ENCODE data around the gene FBN2.
"Not testable (repeated sequence)": the region's sequence is repeated elsewhere in the genome, so short reads cannot be mapped to it uniquely, and the experiment has no call there.

The FBN2 gene

DNA sequence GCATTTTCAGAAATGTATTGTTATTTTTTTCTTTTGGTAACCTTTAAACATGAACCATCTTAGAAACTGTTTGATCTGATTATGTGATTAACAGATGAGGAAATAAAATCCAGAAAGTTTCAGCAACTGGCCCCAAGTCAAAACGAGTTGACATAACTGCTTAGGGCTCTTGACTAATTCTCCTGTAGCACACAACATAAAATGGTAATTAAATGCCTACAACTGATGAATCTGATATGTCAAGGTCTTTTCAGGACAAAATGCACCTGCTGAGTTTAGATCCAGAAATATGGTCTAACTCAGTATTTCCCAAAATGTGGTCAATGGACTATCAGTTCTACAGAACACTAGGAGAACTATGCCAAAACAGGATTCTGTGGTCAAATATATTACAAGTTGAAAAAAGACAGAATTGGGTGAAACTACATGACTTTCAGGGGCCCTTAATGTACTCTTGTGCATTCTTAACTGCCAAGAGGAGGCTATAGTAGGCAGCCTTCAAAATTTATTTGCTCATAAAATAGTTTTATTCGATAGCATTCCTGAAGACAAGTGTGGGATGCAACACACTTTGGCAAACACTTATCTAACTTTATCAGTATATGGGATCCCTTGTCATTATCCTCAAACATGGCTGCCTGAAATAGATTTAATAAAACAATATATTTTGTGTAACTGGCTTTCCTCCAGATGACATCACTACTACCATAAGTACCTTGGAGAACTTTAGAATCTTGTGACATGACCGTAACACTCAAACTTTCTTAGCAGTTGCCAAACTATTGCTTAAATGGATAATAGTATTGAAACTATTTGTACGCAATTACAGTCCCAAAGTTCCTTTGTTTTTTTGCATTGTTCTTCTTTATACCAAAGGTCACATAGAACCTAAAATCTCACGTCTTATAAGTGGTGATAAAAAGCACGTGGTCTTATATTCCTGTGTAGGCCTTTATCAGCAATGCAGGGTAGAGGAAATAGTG lies 59.4 kb downstream of the FBN2 start:
- no peak for ATAC-seq (ENCODE audit: low read depth)
- peaks cover 1% of the 10 kb centered on the region for H3K9me3 Mint-ChIP-seq
- no peak overlapping the region for H3K27ac Mint-ChIP-seq

GRCh38 chr5:128477944-128478343 lies 60.1 kb downstream of the FBN2 start:
- Mint-ChIP-seq H3K27me3 (no peaks in the 10 kb centered on the region), H3K36me3 (no peaks in the 10 kb centered on the region), H3K27ac (no peak overlapping the region), H3K4me1 (no peaks in the 10 kb centered on the region), H3K4me3 (no peak overlapping the region), H3K9me3 (peaks cover 1% of the 10 kb centered on the region)
- ATAC-seq (ENCODE audit: low read depth) = no peak
- DNase-seq (ENCODE audit: low spot score in 2 of 2) = no peak

More for the DNA sequence above, 59.4 kb downstream of the FBN2 start:
- Mint-ChIP-seq H3K4me3 (no peak overlapping the region), H3K4me1 (no peaks in the 10 kb centered on the region), H3K36me3 (no peaks in the 10 kb centered on the region), H3K27me3 (no peaks in the 10 kb centered on the region)
- DNase-seq (ENCODE audit: low spot score in 2 of 2) = no peak

GRCh38 chr5:128475693-128476092 lies 62.4 kb downstream of the FBN2 start:
- ATAC-seq (ENCODE audit: low read depth) = no peak
- H3K9me3 Mint-ChIP-seq = peaks cover 1% of the 10 kb centered on the region
- H3K4me1 Mint-ChIP-seq = no peaks in the 10 kb centered on the region
- DNase-seq (ENCODE audit: low spot score in 2 of 2) = no peak
- H3K27me3 Mint-ChIP-seq = no peaks in the 10 kb centered on the region
- H3K27ac Mint-ChIP-seq = no peak overlapping the region
- H3K36me3 Mint-ChIP-seq = no peaks in the 10 kb centered on the region
- H3K4me3 Mint-ChIP-seq = no peak overlapping the region

- Mint-ChIP-seq H3K9me3 (peaks cover 4% of the 10 kb centered on the region), H3K36me3 (no peaks in the 10 kb centered on the region), H3K4me3 (no peak overlapping the region), H3K27ac (no peak overlapping the region), H3K4me1 (no peaks in the 10 kb centered on the region), H3K27me3 (no peaks in the 10 kb centered on the region)
- ATAC-seq (ENCODE audit: low read depth) (no peak), DNase-seq (ENCODE audit: low spot score in 2 of 2) (no peak)
Measured at GRCh38 chr5:128472919-128473318, 65.1 kb downstream of the FBN2 start.

GRCh38 chr5:128472036-128472435 lies 66.0 kb downstream of the FBN2 start:
- no peaks in the 10 kb centered on the region for H3K4me1 Mint-ChIP-seq
- peaks cover under 1% of the 10 kb centered on the region for H3K27me3 Mint-ChIP-seq
- no peaks in the 10 kb centered on the region for H3K36me3 Mint-ChIP-seq
- H3K9me3 Mint-ChIP-seq = peaks cover 4% of the 10 kb centered on the region
- H3K4me3 Mint-ChIP-seq = no peak overlapping the region
- ATAC-seq (ENCODE audit: low read depth) (no peak), DNase-seq (ENCODE audit: low spot score in 2 of 2) (no peak)
- no peak overlapping the region for H3K27ac Mint-ChIP-seq

DNA sequence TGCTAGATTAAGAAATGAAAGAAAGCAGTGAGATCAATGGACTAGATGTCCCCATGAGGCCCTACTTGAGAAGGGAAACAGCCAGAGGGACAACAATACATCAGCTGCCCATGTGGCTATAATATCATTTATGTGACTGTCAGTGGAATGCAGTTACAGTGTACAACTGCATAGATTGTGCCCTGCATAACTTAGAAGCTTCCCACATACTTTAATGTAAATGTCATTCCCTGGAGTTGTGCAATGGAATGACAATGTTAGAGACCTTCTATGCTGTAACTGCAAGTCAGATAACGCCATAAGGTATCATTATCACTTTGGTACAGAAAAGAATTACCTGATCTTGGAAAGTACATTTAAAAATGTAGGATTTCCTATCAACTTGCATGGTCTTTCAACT lies 67.4 kb downstream of the FBN2 start:
- Mint-ChIP-seq H3K4me1 (no peaks in the 10 kb centered on the region), H3K9me3 (peaks cover 4% of the 10 kb centered on the region), H3K4me3 (no peak overlapping the region), H3K27me3 (peaks cover 1% of the 10 kb centered on the region), H3K36me3 (no peaks in the 10 kb centered on the region), H3K27ac (no peak overlapping the region)
- DNase-seq (ENCODE audit: low spot score in 2 of 2) = no peak
- no peak for ATAC-seq (ENCODE audit: low read depth)

DNA sequence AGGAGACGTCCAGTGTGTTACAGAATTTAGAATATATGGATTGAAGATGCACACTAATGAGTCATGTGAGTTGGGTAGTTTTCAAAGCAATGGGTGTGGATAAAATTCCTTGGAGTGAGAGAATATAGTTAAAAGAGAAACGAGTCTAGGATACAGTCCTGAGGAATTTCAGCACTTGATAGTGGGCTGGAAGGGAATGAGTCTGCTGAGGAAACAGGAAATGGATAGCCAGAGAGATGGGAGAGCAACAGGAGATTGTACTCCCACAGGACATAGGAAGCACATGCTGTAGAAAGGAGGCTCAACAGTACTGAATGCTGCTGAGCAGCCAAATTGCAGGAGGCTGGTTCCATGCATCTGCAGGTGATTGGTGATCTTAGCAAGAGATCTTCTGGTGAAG lies 68.1 kb downstream of the FBN2 start:
- H3K4me1 Mint-ChIP-seq = no peaks in the 10 kb centered on the region
- peaks cover 1% of the 10 kb centered on the region for H3K27me3 Mint-ChIP-seq
- DNase-seq (ENCODE audit: low spot score in 2 of 2) = no peak
- H3K4me3 Mint-ChIP-seq = no peak overlapping the region
- H3K27ac Mint-ChIP-seq = no peak overlapping the region
- no peak for ATAC-seq (ENCODE audit: low read depth)
- no peaks in the 10 kb centered on the region for H3K36me3 Mint-ChIP-seq
- H3K9me3 Mint-ChIP-seq = peaks cover 3% of the 10 kb centered on the region

DNA sequence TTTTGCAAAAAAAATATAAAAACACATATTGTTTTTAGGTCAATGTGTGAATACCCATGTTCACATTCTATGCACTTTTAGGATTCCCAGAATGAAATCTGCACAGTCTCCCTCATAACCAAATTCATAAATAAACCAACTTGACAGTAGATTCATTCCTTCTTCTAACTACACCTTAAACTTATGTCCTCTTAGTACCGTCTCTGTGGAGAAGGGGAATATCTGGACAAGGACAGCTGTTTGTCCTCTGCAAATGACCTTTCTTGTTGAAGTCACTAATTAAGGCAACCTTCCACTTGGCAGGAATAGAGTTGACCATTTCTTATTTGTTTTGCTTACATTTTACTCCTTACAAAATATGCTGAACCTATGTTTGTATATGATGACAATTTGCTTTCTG lies 71.1 kb downstream of the FBN2 start:
- DNase-seq (ENCODE audit: low spot score in 2 of 2) (no peak), ATAC-seq (ENCODE audit: low read depth) (no peak)
- Mint-ChIP-seq H3K4me3 (no peak overlapping the region), H3K9me3 (peaks cover 3% of the 10 kb centered on the region), H3K27me3 (peaks cover 1% of the 10 kb centered on the region), H3K4me1 (no peaks in the 10 kb centered on the region), H3K36me3 (no peaks in the 10 kb centered on the region), H3K27ac (no peak overlapping the region)

GRCh38 chr5:128466554-128466953 lies 71.5 kb downstream of the FBN2 start:
- DNase-seq (ENCODE audit: low spot score in 2 of 2) = no peak
- ATAC-seq (ENCODE audit: low read depth) = no peak
- Mint-ChIP-seq H3K27ac (no peak overlapping the region), H3K36me3 (no peaks in the 10 kb centered on the region), H3K27me3 (peaks cover 1% of the 10 kb centered on the region), H3K4me1 (no peaks in the 10 kb centered on the region), H3K9me3 (peaks cover 3% of the 10 kb centered on the region), H3K4me3 (no peak overlapping the region)

GRCh38 chr5:128464596-128464995 lies 73.4 kb downstream of the FBN2 start:
- H3K9me3 Mint-ChIP-seq = peaks cover 6% of the 10 kb centered on the region
- no peak overlapping the region for H3K4me3 Mint-ChIP-seq
- DNase-seq (ENCODE audit: low spot score in 2 of 2) (no peak), ATAC-seq (ENCODE audit: low read depth) (no peak)
- peaks cover 1% of the 10 kb centered on the region for H3K27me3 Mint-ChIP-seq
- no peaks in the 10 kb centered on the region for H3K36me3 Mint-ChIP-seq
- no peaks in the 10 kb centered on the region for H3K4me1 Mint-ChIP-seq
- H3K27ac Mint-ChIP-seq = no peak overlapping the region

DNA sequence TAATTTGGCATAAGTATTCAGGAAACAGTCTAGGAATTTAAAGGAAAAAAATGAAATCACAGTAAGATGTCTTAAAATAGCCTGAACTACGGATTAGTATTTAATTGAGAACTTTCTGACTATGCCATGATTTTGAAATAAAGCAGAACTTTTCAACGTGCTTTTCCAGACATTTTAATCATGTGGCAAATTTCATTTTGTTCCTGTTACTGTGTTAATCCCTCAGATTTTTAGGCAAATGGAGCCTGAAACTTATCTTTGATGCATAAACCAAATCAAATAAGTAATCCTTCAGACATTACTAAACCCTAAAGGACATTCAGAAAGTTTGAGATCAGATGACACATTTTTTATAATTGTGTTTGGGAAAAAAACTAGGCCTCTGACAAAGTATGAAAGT lies 75.7 kb downstream of the FBN2 start:
- Mint-ChIP-seq H3K36me3 (no peaks in the 10 kb centered on the region), H3K4me3 (no peak overlapping the region), H3K27me3 (peaks cover 1% of the 10 kb centered on the region), H3K4me1 (no peaks in the 10 kb centered on the region), H3K9me3 (peaks cover 3% of the 10 kb centered on the region), H3K27ac (no peak overlapping the region)
- ATAC-seq (ENCODE audit: low read depth) (no peak), DNase-seq (ENCODE audit: low spot score in 2 of 2) (no peak)

- not testable (repeated sequence) for ATAC-seq (ENCODE audit: low read depth); DNase-seq (ENCODE audit: low spot score in 2 of 2); H3K4me1 Mint-ChIP-seq; H3K9me3 Mint-ChIP-seq; H3K27ac Mint-ChIP-seq; H3K27me3 Mint-ChIP-seq; H3K36me3 Mint-ChIP-seq; H3K4me3 Mint-ChIP-seq
Measured at GRCh38 chr5:128457147-128457915, 80.7 kb downstream of the FBN2 start.

- no peak overlapping the region for H3K27ac Mint-ChIP-seq
- H3K27me3 Mint-ChIP-seq = peaks cover 2% of the 10 kb centered on the region
- H3K9me3 Mint-ChIP-seq = peaks cover 5% of the 10 kb centered on the region
- H3K36me3 Mint-ChIP-seq = no peaks in the 10 kb centered on the region
- DNase-seq (ENCODE audit: low spot score in 2 of 2) (no peak), ATAC-seq (ENCODE audit: low read depth) (no peak)
- no peaks in the 10 kb centered on the region for H3K4me1 Mint-ChIP-seq
- H3K4me3 Mint-ChIP-seq = no peak overlapping the region
Measured at GRCh38 chr5:128455841-128456361, 82.1 kb downstream of the FBN2 start.

GRCh38 chr5:128453121-128453520 lies 84.9 kb downstream of the FBN2 start:
- peaks cover 2% of the 10 kb centered on the region for H3K27me3 Mint-ChIP-seq
- no peak for DNase-seq (ENCODE audit: low spot score in 2 of 2)
- no peak overlapping the region for H3K27ac Mint-ChIP-seq
- no peaks in the 10 kb centered on the region for H3K36me3 Mint-ChIP-seq
- no peaks in the 10 kb centered on the region for H3K4me1 Mint-ChIP-seq
- H3K4me3 Mint-ChIP-seq = no peak overlapping the region
- peaks cover 1% of the 10 kb centered on the region for H3K9me3 Mint-ChIP-seq
- no peak for ATAC-seq (ENCODE audit: low read depth)

Measured in memory B cell (primary cell).